Common myeloid progenitor, CD34-positive (primary cell): Measurements from ENCODE around the gene WDR1.

Experiments used
- CTCF ChIA-PET: fragments of 350-600 bp; sonication (Branson Sonifier 250); formaldehyde crosslinking; loops from one replicate; lab custom pipeline; 2021; ENCODE audit warnings: antibody characterized with exemption; lab: Charles Lee
- POLR2A ChIA-PET: fragments of 350-600 bp; sonication (Branson Sonifier 250); formaldehyde crosslinking; loops from one replicate; lab custom pipeline; 2021; ENCODE audit warnings: antibody characterized with exemption; lab: Charles Lee
- DNase-seq, 3 donors: peaks; one replicate each; pipeline versions ENCODE4 v3.0.0 to v3.0.0-alpha.2; 2013
- H3K27ac ChIP-seq, 2 experiments: 1 replicate in 1 of 2; 2 replicates in 1 of 2; pipeline ENCODE4 v1.7.0; 2013; ENCODE audit warnings: inconsistent platforms in 2 of 2, low read length in 2 of 2, mild to moderate bottlenecking in 2 of 2, low read depth in 1 of 2, moderate library complexity in 1 of 2; ENCODE audit not compliant: severe bottlenecking in 2 of 2, insufficient read depth in 1 of 2, poor library complexity in 1 of 2
- H3K27me3 ChIP-seq, 5 experiments: replicated peaks in 2 of 5; 1 replicate in 3 of 5; 2 replicates in 2 of 5; pipeline versions ENCODE4 v1.6.1 to v1.7.0; 2013; ENCODE audit warnings: low read length in 4 of 5, mild to moderate bottlenecking in 2 of 5, moderate library complexity in 2 of 5, inconsistent platforms in 1 of 5; ENCODE audit not compliant: insufficient read depth in 5 of 5, control insufficient read depth in 4 of 5
- H3K36me3 ChIP-seq, 4 experiments: 1 replicate in 2 of 4; 2 replicates in 2 of 4; pipeline versions ENCODE4 v1.6.1 to v1.7.0; 2013; ENCODE audit warnings: low read length in 3 of 4, control low read depth in 1 of 4, mild to moderate bottlenecking in 1 of 4; ENCODE audit not compliant: control insufficient read depth in 4 of 4, insufficient read depth in 4 of 4
- H3K4me1 ChIP-seq, 4 experiments: 1 replicate in 3 of 4; 2 replicates in 1 of 4; pipeline versions ENCODE4 v1.6.1 to v1.7.1; 2013; ENCODE audit warnings: low read length in 3 of 4, mild to moderate bottlenecking in 3 of 4, control low read depth in 1 of 4, inconsistent platforms in 1 of 4, moderate library complexity in 1 of 4; ENCODE audit not compliant: control insufficient read depth in 4 of 4, insufficient read depth in 4 of 4; ENCODE audit errors: control extremely low read depth in 1 of 4
- H3K4me3 ChIP-seq, 7 experiments: 1 replicate in 4 of 7; 2 replicates in 3 of 7; pipeline versions ENCODE4 v1.5.1 to v1.7.0; 2013; ENCODE audit warnings: mild to moderate bottlenecking in 7 of 7, low read length in 6 of 7, moderate library complexity in 6 of 7, inconsistent platforms in 2 of 7, low read depth in 2 of 7, control low read depth in 1 of 7; ENCODE audit not compliant: insufficient read depth in 4 of 7, control insufficient read depth in 1 of 7; ENCODE audit errors: extremely low read depth in 1 of 7
- H3K9me3 ChIP-seq, 5 experiments: 1 replicate in 4 of 5; 2 replicates in 1 of 5; pipeline versions ENCODE4 v1.6.1 to v1.7.1; 2013; ENCODE audit warnings: low read length in 4 of 5, mild to moderate bottlenecking in 2 of 5, inconsistent platforms in 1 of 5, low read depth in 1 of 5, moderate library complexity in 1 of 5; ENCODE audit not compliant: control insufficient read depth in 4 of 5, insufficient read depth in 2 of 5; ENCODE audit errors: control extremely low read depth in 1 of 5
- whole genome bisulfite sequencing: methylation state at CpG from one replicate; pipeline ENCODE4 v1.1.5; 2013; ENCODE audit not compliant: insufficient coverage; 5-methylcytosine and 5-hydroxymethylcytosine counted together

WDR1 gene

GRCh38 chr4:10058371-10058770 is 58.2 kb downstream of the WDR1 start:
- Histone ChIP-seq H3K9me3 (no peaks in the 10 kb centered on the region), H3K4me1 (no peaks in the 10 kb centered on the region), H3K4me3 (no peak overlapping the region), H3K36me3 (peaks cover 0 to 3% (median 0%) of the 10 kb centered on the region in 4 experiments), H3K27me3 (peaks cover 0 to 5% (median 0%) of the 10 kb centered on the region in 5 experiments), H3K27ac (no peak overlapping the region)
- 100% methylated on average over 7 of the region's 7 CpGs for WGBS
- ChIA-PET CTCF (no interaction called here), POLR2A (no interaction called here)
- DNase-seq, result no peak

- Histone ChIP-seq H3K27ac (no peak overlapping the region), H3K4me1 (no peaks in the 10 kb centered on the region), H3K4me3 (no peak overlapping the region), H3K27me3 (peaks cover 0 to 13% (median 0%) of the 10 kb centered on the region in 5 experiments), H3K9me3 (no peaks in the 10 kb centered on the region), H3K36me3 (peaks cover 0 to 3% (median 0%) of the 10 kb centered on the region in 4 experiments)
- POLR2A ChIA-PET, result no interaction called here
- DNase-seq, result no peak
- CTCF ChIA-PET, result interaction anchor here (1.0 kb wide), 2 partner anchors 8 to 361 kb away, joined by 3 read pairs; no protein-coding TSS in a partner anchor
- WGBS, result 84% methylated on average over 3 of the region's 4 CpGs
Measured at GRCh38 chr4:10057023-10057395, 59.6 kb downstream of the WDR1 start.

GRCh38 chr4:10056334-10057022 is 60.1 kb downstream of the WDR1 start:
- no peak overlapping the region for H3K27ac ChIP-seq
- H3K4me3 ChIP-seq, result no peak overlapping the region
- no peak for DNase-seq
- peaks cover 0 to 18% (median 4%) of the 10 kb centered on the region in 5 experiments for H3K27me3 ChIP-seq
- H3K4me1 ChIP-seq, result no peaks in the 10 kb centered on the region
- CTCF ChIA-PET, result interaction anchor here (1.0 kb wide), 2 partner anchors 8 to 360 kb away, joined by 3 read pairs; no protein-coding TSS in a partner anchor
- POLR2A ChIA-PET, result no interaction called here
- H3K36me3 ChIP-seq, result peaks cover 0 to 3% (median 0%) of the 10 kb centered on the region in 4 experiments
- no peaks in the 10 kb centered on the region for H3K9me3 ChIP-seq
- 100% methylated on average over 6 of the region's 8 CpGs for WGBS

GRCh38 chr4:10055871-10056270 is 60.7 kb downstream of the WDR1 start:
- H3K4me1 ChIP-seq, result no peaks in the 10 kb centered on the region
- ChIA-PET POLR2A (no interaction called here), CTCF (interaction anchor here (1.0 kb wide), 2 partner anchors 9 to 360 kb away, joined by 3 read pairs; no protein-coding TSS in a partner anchor)
- peaks cover 0 to 24% (median 8%) of the 10 kb centered on the region in 5 experiments for H3K27me3 ChIP-seq
- peaks cover 0 to 3% (median 0%) of the 10 kb centered on the region in 4 experiments for H3K36me3 ChIP-seq
- H3K4me3 ChIP-seq, result no peak overlapping the region
- H3K9me3 ChIP-seq, result no peaks in the 10 kb centered on the region
- H3K27ac ChIP-seq, result no peak overlapping the region
- no peak for DNase-seq
- 100% methylated on average over 3 of the region's 4 CpGs for WGBS

GRCh38 chr4:10054571-10055041 is 62.0 kb downstream of the WDR1 start:
- DNase-seq, result no peak
- POLR2A ChIA-PET, result no interaction called here
- no peak overlapping the region for H3K4me3 ChIP-seq

GRCh38 chr4:10053635-10054453 is 62.8 kb downstream of the WDR1 start:
- Histone ChIP-seq H3K27me3 (peaks cover 0 to 44% (median 16%) of the 10 kb centered on the region in 5 experiments), H3K4me1 (no peaks in the 10 kb centered on the region), H3K4me3 (no peak overlapping the region), H3K27ac (no peak overlapping the region), H3K9me3 (no peaks in the 10 kb centered on the region), H3K36me3 (peaks cover 0 to 2% (median 0%) of the 10 kb centered on the region in 4 experiments)
- 80% methylated on average over 5 of the region's 8 CpGs for WGBS
- CTCF ChIA-PET, result interaction anchor here (1.2 kb wide), 1 partner anchor 10 kb away, joined by 3 read pairs; no protein-coding TSS in a partner anchor
- POLR2A ChIA-PET, result no interaction called here
- no peak for DNase-seq

More at GRCh38 chr4:10054571-10055041, 62.0 kb downstream of the WDR1 start:
- WGBS, result 100% methylated on average over 2 of the region's 4 CpGs
- Histone ChIP-seq H3K9me3 (no peaks in the 10 kb centered on the region), H3K27ac (no peak overlapping the region), H3K27me3 (peaks cover 0 to 36% (median 14%) of the 10 kb centered on the region in 5 experiments), H3K36me3 (peaks cover 0 to 3% (median 0%) of the 10 kb centered on the region in 4 experiments), H3K4me1 (no peaks in the 10 kb centered on the region)
- CTCF ChIA-PET, result interaction anchor here (0.9 to 1.2 kb wide), 2 partner anchors 9 to 22 kb away, joined by 3 read pairs; no protein-coding TSS in a partner anchor
